Mononuclear cell (primary cell): Measurements from ENCODE around the gene SLC4A4. TPM values are rescaled to one million over a fixed set of nuclear protein-coding genes. Genes with fewer than 3 reads are reported as not detected.

Source experiments
- H3K27me3 ChIP-seq: 2 replicates; pipeline ENCODE4 v1.6.0; 2011; ENCODE audit warnings: low read length, control low read depth; ENCODE audit not compliant: insufficient read depth
- H3K4me1 ChIP-seq: 2 replicates; pipeline ENCODE4 v1.5.1; 2011; ENCODE audit warnings: mild to moderate bottlenecking, low read length, control low read depth; ENCODE audit not compliant: insufficient read depth
- H3K4me3 ChIP-seq: 2 replicates; pipeline ENCODE4 v1.5.1; 2011; ENCODE audit warnings: mild to moderate bottlenecking, low read length, moderate library complexity
- H3K9me3 ChIP-seq: 2 replicates; pipeline ENCODE4 v1.5.1; 2011; ENCODE audit warnings: low read depth, mild to moderate bottlenecking, control low read depth, low read length
- total RNA-seq: library from RNA; depleted of rRNA; stranded (reverse); fragments of >200 nt; gene quantifications from one replicate; pipeline ENCODE4 v1.2.3, GENCODE V29; 2012

Gene SLC4A4
- total RNA-seq, 1 donor = 1.3 TPM

DNA sequence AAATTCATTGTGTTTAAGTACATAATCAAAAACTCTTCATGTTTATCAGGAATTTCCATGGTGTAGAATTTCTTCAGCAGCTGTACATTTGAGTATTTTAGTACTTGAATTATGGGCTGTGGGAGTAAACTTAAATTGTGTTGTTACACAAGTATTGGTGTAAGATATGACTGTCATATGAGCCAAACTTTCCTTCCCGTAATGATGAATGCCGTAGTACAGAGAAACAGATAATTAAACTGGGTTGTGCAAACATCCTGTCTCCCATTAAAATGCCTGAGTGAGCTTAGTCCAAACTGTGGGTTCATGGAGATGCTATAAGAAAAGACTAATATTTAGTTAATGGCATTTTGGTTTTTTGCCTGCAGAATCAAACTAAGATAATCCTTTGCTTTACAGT, 159.2 kb downstream of the SLC4A4 start:
- Histone ChIP-seq H3K4me3 (no peak overlapping the region), H3K27me3 (no peaks in the 10 kb centered on the region), H3K9me3 (no peaks in the 10 kb centered on the region), H3K4me1 (no peaks in the 10 kb centered on the region)

DNA sequence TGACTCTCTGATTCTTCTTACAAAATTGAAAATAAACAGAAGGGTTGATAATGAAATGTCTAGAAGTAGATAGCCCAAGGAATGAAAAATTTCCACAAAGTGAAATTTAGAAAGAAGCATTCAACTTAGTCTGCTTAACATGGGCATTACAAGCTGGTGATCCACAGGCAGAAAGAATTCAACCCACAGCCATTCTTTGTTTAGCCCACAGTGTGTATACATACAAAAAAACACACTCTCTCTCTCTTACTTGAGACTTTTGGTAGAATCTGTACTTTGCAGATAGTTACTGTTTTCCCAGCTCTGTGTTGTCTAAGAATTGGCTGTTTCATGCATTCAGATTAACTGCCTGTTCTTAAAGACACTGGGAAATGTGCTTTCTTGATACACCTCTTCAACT, 159.8 kb downstream of the SLC4A4 start:
- Histone ChIP-seq H3K27me3 (no peaks in the 10 kb centered on the region), H3K4me3 (no peak overlapping the region), H3K9me3 (no peaks in the 10 kb centered on the region), H3K4me1 (no peaks in the 10 kb centered on the region)

DNA sequence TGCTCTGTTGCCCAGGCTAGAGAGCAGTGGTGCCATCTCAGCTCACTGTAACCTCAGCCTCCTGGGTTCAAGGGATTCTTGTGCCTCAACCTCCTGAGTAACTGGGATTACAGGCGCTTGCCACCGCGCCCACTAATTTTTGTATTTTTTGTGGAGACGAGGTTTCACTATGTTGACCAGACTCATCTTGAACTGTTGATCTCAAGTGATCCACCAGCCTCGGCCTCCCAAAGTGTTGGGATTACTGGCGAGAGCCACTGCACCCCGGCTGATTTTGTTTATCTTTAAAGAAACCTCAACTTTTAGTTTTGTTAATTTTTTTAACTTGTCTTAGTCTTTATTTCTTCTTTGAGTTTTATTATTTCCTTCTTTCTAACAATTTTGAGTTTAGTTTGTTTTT, 163.2 kb downstream of the SLC4A4 start:
- no peaks in the 10 kb centered on the region for H3K27me3 ChIP-seq
- no peaks in the 10 kb centered on the region for H3K9me3 ChIP-seq
- no peaks in the 10 kb centered on the region for H3K4me1 ChIP-seq
- no peak overlapping the region for H3K4me3 ChIP-seq

DNA sequence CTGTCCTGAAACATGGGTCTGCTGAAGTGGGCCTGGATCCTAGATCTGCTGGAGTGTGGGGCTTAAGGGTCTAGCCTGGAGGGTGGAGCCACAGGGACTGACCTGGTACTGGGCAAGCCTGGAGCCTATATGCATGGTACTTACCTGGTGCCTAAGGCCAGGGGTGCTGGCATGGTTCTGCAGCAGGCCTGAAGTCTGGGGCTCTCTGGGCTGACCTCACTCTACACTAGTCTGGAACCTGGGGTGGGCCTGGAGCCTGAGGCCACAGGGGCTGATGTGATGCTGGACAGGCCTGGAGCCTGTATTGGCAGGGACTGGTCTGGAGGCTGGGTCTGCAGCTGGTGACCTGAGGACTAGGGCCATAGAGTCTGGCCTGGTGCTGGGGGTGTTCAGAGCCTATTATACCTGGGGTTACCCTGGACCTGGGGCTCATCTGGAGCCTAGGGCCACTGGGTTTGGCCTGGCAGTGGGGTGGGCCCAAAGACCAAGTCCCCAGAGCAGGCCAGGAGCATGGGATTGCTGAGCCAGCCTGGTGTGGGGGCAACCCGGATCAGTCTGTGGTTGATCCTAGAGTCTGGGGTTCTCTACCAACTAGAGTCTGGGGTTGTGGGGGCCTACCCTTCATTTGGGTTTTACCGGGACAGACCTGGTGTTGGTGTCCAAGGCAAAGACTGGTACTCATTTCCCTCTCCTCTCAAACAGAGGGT, 179.6 kb downstream of the SLC4A4 start:
- no peaks in the 10 kb centered on the region for H3K9me3 ChIP-seq
- H3K27me3 ChIP-seq = no peaks in the 10 kb centered on the region
- H3K4me3 ChIP-seq = no peak overlapping the region
- H3K4me1 ChIP-seq = no peaks in the 10 kb centered on the region

DNA sequence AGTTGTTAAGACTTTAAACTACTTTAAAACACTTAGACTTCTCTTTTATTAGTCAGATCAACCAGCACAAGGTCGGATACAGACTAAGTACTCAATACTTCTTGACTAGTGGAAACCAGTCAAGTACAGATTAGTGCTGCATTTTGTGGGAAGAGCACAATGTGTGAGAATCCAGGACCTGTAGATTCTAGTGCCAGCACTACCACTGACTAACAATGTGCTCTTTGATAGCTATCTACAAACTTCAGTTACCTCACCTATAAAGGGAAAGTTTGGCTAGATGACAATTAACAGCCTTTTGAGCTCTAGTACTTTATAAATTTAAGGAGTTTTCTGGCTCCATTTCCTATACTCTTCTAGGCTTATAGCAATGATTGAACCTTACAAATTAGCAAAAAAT, 181.5 kb downstream of the SLC4A4 start:
- Histone ChIP-seq H3K27me3 (no peaks in the 10 kb centered on the region), H3K9me3 (no peaks in the 10 kb centered on the region), H3K4me1 (no peaks in the 10 kb centered on the region), H3K4me3 (no peak overlapping the region)

DNA sequence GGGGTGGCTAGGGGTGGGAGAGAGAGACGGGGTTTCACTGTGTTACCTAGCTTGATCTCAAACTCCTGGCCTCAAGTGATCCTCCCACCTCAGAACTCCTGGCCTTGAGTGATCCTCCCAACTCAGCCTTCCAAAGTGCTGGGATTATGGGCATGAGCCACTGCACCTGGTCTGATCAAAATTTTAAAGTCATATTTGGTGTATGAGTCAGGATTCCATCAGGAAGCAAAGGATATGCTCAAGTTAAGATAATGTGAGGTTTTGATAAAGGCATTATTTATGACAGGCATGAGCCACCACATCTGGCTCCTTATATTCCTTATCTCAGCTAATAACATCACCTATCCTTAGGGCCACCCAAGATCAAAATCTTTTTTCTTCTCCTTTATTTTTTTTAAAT, 182.0 kb downstream of the SLC4A4 start:
- Histone ChIP-seq H3K4me1 (no peaks in the 10 kb centered on the region), H3K27me3 (no peaks in the 10 kb centered on the region), H3K9me3 (no peaks in the 10 kb centered on the region), H3K4me3 (no peak overlapping the region)

DNA sequence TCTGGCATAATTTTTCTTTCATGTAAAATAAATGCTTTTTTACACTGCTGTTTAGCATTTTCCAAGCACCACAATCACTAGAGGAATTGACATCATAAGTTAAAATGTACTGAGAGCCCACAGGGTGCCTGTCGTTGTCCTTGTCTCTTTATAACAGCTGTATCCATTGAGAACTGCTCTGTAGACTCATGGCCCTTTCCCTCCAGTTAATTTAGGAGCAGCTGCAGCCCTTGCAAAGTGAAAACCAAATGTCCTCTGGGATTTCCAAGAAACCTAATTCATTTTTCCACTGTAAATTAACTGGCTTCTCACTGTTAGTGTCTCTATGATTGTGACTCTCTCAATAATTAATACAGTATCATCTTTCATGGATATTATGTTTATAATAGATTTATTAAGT, 185.9 kb downstream of the SLC4A4 start:
- Histone ChIP-seq H3K4me3 (no peak overlapping the region), H3K9me3 (no peaks in the 10 kb centered on the region), H3K4me1 (no peaks in the 10 kb centered on the region), H3K27me3 (no peaks in the 10 kb centered on the region)

DNA sequence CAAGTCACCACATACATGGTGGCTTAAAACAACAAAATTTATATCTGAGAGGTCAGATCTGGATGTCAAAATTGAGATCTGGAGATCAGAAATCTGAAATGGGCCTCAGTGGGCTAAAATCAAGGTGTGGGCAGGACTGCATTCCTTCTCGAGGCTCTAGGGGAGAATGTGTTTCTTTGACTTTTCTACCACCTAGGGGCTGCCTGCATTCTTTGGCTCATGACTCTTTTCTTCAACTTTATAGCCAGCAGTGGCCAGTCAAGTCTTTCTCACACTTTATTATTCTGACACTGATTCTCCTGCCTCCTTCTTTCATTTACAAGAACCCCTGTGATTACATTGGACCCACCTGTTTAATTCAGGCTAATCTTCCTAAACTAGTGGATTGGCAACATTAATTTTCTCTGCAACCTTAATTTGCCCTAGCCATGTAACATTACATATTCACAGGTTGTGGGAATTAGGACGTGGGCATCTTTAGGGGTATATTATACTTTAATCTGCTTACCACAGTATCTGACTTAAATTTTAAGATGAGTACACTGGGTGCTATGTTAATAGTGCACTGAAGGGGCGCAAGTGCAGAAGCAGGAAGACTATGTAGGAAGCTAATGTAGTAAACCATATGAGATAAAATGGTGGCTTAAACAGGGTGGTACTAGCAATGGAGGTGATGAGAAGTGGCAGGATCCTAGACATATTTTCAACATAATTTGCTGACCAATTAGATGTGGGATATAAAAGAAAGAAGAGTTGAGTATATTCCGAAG, 188.0 kb downstream of the SLC4A4 start:
- H3K4me3 ChIP-seq = no peak overlapping the region
- no peaks in the 10 kb centered on the region for H3K4me1 ChIP-seq
- no peaks in the 10 kb centered on the region for H3K9me3 ChIP-seq
- no peaks in the 10 kb centered on the region for H3K27me3 ChIP-seq

DNA sequence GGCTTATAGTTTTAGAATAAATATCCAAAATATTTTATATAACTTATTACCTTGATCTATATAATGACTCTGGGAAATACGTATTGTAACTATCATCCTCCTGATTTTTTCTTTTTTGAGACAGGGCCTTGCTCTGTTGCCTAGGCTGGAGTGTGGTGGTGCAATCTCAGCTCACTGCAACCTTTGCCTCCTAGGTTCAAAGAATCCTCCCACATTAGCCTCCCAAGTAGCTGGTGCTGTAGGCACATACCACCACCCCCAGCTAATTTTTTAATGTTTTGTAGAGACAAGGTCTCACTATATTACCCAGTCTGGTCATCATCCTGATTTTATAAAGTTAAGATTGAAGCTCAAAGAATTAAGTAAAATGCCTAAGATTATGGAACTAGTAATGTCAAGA, 193.6 kb downstream of the SLC4A4 start:
- no peaks in the 10 kb centered on the region for H3K4me1 ChIP-seq
- H3K9me3 ChIP-seq = no peaks in the 10 kb centered on the region
- no peaks in the 10 kb centered on the region for H3K27me3 ChIP-seq
- no peak overlapping the region for H3K4me3 ChIP-seq

DNA sequence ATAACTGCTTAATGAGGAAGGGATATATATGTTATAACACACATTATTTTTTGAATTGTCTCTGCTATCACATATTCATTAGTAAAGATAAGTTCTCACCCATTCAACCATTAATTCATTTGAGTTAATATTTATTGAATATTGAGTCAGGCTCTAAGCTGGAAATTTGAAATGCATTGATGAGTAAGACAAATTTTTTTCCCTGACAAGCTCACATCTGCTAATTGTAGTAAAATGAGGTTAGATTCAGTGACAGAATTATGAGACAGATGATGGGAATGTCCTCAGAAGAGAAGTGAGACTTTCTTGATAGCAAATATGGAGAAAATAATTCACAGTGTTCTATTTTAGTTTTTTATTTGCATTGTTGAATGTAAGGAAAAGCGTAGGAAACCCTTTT, 194.3 kb downstream of the SLC4A4 start:
- H3K4me3 ChIP-seq = no peak overlapping the region
- no peaks in the 10 kb centered on the region for H3K9me3 ChIP-seq
- H3K27me3 ChIP-seq = no peaks in the 10 kb centered on the region
- H3K4me1 ChIP-seq = no peaks in the 10 kb centered on the region

DNA sequence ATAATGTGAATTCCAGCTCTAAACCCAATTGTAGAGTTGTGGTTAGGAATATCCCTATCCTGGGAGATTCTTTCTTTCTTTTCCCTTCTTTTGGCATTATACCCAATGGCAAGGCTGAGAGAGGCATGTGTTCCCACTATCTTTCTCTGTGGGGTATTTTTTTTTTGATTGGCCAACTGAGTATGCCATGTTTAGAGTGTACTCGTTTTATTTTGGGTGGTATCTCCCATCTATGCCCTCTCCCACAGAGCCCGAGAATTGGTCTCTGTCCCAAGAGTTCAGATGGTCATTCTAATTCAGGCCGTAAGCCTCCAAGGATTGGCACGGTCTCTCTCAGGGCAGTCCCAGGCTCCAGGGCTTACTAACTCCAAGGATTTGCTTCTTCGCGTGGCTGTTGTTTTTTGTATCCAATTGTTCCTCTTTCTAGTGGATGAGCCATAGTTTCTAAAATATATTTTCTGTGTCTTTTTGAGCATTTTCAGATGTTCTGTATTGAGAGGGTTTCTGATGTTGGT, 198.8 kb downstream of the SLC4A4 start:
- Histone ChIP-seq H3K9me3 (no peaks in the 10 kb centered on the region), H3K4me1 (no peaks in the 10 kb centered on the region), H3K4me3 (no peak overlapping the region), H3K27me3 (no peaks in the 10 kb centered on the region)

DNA sequence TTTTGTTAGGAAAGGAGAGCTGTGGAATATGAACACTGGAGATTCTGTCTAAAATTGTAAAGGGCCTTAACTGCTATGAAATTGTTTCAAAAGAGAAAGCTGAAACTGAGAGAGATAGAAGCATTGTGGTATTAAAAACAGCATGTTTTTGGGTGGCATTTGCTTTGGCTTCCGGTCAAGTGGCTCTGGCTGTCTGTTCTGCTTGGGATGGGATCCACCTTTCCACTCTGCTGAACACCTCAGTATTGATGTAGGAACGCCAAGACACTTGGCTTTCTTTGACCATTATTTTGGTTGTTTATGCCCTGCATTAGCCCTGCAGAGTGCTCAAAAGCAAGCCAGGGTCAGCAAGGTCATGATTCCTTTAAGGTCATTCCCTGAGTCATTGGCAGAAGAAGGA, 199.7 kb downstream of the SLC4A4 start:
- H3K9me3 ChIP-seq = no peaks in the 10 kb centered on the region
- H3K4me1 ChIP-seq = no peaks in the 10 kb centered on the region
- H3K27me3 ChIP-seq = no peaks in the 10 kb centered on the region

DNA sequence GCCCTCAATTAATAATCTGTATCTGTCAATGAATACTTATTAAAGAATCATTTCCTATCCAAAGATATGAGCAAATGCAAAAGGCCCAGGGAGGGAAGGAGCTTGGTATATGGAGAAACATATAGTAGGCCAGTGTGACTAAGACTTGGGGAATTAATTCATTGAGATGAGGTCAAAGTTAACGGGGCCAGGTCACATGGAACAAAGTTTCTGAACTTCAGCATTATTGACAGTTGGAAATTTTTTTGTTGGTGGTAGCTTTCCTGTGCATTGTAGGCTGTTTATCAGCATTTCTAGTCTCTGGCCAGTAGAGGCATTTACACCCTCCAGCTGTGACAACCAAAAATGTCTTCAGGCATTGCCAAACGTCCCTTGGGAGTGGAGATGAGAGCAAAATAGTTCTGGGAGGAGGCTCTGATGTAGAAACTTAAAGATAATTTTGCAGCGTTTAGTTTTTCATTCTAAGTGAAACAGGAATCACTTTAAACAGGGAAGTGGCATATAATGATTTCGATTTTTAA, 202.0 kb downstream of the SLC4A4 start:
- no peaks in the 10 kb centered on the region for H3K4me1 ChIP-seq
- H3K9me3 ChIP-seq = no peaks in the 10 kb centered on the region
- no peaks in the 10 kb centered on the region for H3K27me3 ChIP-seq
- H3K4me3 ChIP-seq = no peak overlapping the region

More for the DNA sequence above, 199.7 kb downstream of the SLC4A4 start:
- no peak overlapping the region for H3K4me3 ChIP-seq

DNA sequence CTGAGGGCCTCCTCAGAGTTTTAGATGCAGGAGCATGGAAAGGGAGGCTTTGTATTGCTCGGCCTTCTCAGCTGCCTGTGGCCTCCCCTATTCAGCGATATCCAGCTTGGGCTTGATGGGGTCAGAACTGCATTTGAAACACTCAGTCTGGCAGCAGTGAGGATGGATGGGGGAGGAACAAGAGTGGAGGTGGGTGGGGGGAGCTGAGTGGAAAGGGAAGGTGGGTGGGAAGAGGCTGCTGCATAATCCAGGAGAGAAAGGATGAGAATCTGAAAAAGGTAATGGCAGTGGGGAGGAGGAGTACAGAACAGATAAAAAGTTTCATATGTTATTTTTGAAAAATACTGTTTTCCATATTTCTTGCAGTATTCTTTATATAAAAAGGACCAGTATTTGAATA, 202.7 kb downstream of the SLC4A4 start:
- Histone ChIP-seq H3K27me3 (no peaks in the 10 kb centered on the region), H3K9me3 (no peaks in the 10 kb centered on the region)

DNA sequence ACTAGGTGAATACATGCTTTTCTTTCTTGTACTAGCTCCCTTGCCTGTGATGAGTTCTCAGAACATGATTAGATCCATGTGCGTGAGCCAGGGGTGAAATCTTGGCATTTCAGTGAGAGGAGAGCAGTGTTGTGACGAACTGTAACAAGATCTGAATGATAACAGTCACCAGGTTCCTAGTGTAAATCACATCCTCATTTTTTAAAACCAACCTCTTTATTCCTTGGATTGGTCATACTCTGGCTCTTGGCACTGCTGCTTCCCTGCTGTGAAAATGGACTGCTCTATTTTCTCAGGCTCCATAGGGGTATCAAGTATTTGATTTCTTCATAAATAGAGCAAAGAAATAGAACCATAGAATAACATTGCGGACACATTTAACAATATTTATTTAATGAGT, 206.3 kb downstream of the SLC4A4 start:
- H3K4me3 ChIP-seq = no peak overlapping the region

More for the DNA sequence above, 202.7 kb downstream of the SLC4A4 start:
- Histone ChIP-seq H3K4me3 (no peak overlapping the region), H3K4me1 (no peaks in the 10 kb centered on the region)

More for the DNA sequence above, 206.3 kb downstream of the SLC4A4 start:
- Histone ChIP-seq H3K4me1 (no peaks in the 10 kb centered on the region), H3K27me3 (no peaks in the 10 kb centered on the region), H3K9me3 (no peaks in the 10 kb centered on the region)
